IPS-18a (cell line): ENCODE data around the gene CCDC32.

Experiments used
- H3K27ac ChIP-seq: one replicate; pipeline ENCODE4 v1.5.1; 2013; ENCODE audit warnings: low read length
- H3K27me3 ChIP-seq: one replicate; pipeline ENCODE4 v1.6.1; 2013; ENCODE audit warnings: mild to moderate bottlenecking, low read length; ENCODE audit not compliant: control insufficient read depth, insufficient read depth
- H3K36me3 ChIP-seq: one replicate; pipeline ENCODE4 v1.6.1; 2013; ENCODE audit warnings: low read depth, low read length; ENCODE audit not compliant: control insufficient read depth
- H3K4me1 ChIP-seq: one replicate; pipeline ENCODE4 v1.6.1; 2013; ENCODE audit warnings: low read depth, low read length; ENCODE audit not compliant: control insufficient read depth
- H3K4me3 ChIP-seq: one replicate; pipeline ENCODE4 v1.5.1; 2013; ENCODE audit warnings: low read length
- H3K9ac ChIP-seq: one replicate; pipeline ENCODE4 v1.6.1; 2013; ENCODE audit warnings: mild to moderate bottlenecking, low read length, moderate library complexity
- H3K9me3 ChIP-seq: one replicate; pipeline ENCODE4 v1.6.1; 2013; ENCODE audit warnings: low read depth, low read length; ENCODE audit not compliant: control insufficient read depth

CCDC32 gene, protein sequence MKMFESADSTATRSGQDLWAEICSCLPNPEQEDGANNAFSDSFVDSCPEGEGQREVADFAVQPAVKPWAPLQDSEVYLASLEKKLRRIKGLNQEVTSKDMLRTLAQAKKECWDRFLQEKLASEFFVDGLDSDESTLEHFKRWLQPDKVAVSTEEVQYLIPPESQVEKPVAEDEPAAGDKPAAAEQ

DNA sequence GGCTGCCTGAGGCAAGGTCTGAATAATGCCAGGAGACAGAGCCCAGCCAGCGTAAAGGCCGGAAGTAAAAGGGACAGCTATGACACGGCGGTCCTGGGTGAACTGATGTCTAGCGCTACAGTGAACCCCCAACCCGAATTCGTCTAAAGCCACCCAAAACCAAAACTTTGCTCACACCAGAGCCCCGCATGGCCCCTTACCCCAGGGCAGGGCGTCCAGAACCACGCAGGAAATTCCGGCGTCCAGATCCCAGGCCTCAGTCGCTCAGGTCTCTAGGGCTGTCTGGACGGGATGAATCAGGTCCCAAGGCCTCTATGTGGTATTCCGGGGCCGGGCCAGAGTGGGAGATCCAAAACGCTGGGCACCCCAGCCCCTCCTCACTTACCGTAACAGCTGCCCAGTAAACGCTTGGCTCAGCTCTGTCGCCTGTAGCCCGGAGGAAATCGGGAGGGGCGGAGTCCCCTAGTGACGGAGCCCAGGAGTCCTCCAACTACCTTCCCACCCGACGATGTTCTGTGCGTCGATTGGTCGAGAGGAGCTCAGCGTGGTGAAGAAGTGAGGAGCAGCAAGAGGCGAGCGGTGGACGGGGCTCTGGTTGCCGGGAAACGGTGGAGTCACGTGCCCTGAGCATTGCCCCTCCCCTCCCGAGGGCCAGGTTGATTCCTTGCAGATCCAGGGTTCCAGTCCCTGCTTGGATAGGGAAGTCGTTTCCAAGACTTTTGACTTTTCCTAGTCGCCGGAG, at the start of gene CCDC32:
Gene CCDC32, minus strand, starts transcription at position 452 of the 742 bp plus-strand sequence. CDS start 2,027 bp downstream, outside the sequence.
- Histone ChIP-seq H3K4me1 (peaks cover 5% of the 10 kb centered on the region), H3K27ac (no peak within 1 kb of the TSS), H3K4me3 (peak within 1 kb of the TSS; percentile 89), H3K36me3 (no peaks in the 10 kb centered on the region), H3K9me3 (no peaks in the 10 kb centered on the region), H3K27me3 (no peaks in the 10 kb centered on the region), H3K9ac (peak within 1 kb of the TSS; percentile 72)

DNA sequence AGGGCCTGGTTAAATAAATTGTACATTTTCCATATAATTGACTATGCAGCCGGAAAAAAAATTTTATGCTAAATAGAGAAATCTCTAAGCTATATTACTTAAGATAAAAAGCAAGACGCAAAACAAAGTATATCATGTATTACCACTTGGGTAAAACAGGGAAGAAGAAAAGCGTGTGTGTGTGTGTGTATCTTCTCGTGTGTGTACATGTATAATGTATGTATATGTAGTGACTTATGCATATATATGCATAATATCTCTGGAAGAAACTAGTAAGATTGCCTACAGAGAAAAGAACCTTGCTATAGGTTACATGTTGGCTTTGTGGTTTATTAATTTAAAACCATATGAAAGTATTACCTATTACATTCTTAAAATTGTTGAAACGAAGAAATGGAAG, 48.2 kb upstream of the CCDC32 start:
- no peaks in the 10 kb centered on the region for H3K36me3 ChIP-seq
- H3K9ac ChIP-seq, result no peak overlapping the region
- H3K9me3 ChIP-seq, result no peaks in the 10 kb centered on the region
- no peak overlapping the region for H3K27ac ChIP-seq
- no peaks in the 10 kb centered on the region for H3K4me1 ChIP-seq
- H3K4me3 ChIP-seq, result no peak overlapping the region
- H3K27me3 ChIP-seq, result no peaks in the 10 kb centered on the region

DNA sequence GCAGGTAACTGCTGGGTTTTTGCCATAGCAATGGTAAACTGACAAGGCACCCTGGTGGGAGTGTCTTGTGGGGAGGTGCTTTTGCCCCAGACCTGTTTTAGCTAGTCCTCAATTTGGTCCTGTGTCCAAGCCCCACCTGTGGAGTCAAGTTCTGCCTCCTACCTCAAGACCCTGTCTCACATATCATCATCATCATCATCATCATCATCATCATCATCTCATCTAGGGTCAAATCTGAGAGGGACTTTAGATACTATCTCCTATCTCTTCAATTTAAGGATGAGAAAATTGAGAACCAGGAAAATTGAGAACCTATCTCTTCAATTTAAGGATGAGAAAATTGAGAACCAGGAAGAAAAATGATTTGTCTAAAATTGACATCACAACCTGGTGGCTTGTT, 39.1 kb upstream of the CCDC32 start:
- H3K4me3 ChIP-seq, result no peak overlapping the region
- no peaks in the 10 kb centered on the region for H3K27me3 ChIP-seq
- H3K4me1 ChIP-seq, result no peaks in the 10 kb centered on the region
- H3K27ac ChIP-seq, result no peak overlapping the region
- no peaks in the 10 kb centered on the region for H3K9me3 ChIP-seq
- H3K9ac ChIP-seq, result no peak overlapping the region
- peaks cover 3% of the 10 kb centered on the region for H3K36me3 ChIP-seq

DNA sequence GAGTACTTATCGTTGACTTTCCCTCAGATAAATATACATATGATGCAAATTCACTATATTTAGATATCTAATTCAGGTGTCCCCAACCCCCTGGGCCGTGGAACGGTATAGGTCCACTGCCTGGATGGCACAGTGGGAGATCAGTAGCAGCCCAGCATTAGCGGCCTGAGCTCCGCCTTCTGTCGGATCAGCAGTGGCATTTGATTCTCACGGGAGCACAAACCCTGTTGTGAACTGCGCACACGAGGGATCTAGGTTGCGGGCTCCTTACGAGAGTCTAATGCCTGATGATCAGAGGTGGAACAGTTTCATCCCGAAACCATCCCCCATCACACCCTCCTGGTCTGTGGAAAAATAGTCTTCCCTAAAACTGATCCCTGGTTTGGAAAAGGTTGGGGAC, 36.1 kb upstream of the CCDC32 start:
- Histone ChIP-seq H3K27me3 (no peaks in the 10 kb centered on the region), H3K9ac (no peak overlapping the region), H3K36me3 (no peaks in the 10 kb centered on the region), H3K9me3 (no peaks in the 10 kb centered on the region), H3K4me1 (no peaks in the 10 kb centered on the region), H3K4me3 (no peak overlapping the region), H3K27ac (no peak overlapping the region)

DNA sequence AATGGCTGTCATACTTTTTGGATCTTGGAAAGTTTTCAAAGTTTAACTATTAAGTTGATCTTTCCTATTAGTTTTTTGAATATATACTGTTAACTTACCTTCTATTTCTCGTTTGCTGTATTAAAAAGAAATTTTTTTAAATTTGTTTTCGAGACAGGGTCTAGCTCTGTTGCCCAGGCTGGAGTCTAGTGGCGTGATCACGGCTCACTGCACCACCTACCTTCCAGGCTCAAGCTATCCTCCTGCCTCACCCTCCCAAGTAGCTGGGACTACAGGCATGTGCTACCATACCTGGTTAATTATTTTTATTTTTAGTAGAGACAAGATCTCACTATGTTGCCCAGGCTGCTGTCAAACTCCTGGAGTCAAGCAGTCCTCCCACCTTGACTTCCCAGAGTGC, 33.8 kb upstream of the CCDC32 start:
- Histone ChIP-seq H3K9me3 (no peaks in the 10 kb centered on the region), H3K27me3 (no peaks in the 10 kb centered on the region), H3K4me1 (peaks cover 6% of the 10 kb centered on the region), H3K9ac (no peak overlapping the region), H3K27ac (no peak overlapping the region), H3K4me3 (no peak overlapping the region), H3K36me3 (no peaks in the 10 kb centered on the region)

DNA sequence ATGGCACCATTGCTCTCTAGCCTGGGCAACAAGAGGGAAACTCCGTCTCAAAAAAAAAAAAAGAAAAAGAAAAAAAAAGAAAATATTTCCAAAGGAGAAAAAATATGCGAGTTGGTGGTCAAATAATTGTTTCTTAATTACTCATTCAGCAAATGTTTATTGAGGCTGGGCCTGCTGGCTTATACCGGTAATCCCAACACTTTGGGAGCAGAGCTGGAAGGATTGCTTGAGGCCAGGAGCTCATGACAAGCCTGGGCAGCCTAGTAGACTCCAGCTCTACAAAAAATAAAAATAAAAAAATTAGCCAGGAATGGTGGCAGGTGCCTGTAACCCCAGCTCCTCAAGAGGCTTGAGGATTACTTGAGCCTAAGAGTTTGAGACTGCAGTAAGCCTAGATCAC, 33.3 kb upstream of the CCDC32 start:
- H3K4me3 ChIP-seq, result no peak overlapping the region
- H3K9ac ChIP-seq, result no peak overlapping the region
- H3K9me3 ChIP-seq, result no peaks in the 10 kb centered on the region
- H3K27ac ChIP-seq, result no peak overlapping the region
- no peaks in the 10 kb centered on the region for H3K27me3 ChIP-seq
- H3K4me1 ChIP-seq, result peaks cover 6% of the 10 kb centered on the region
- no peaks in the 10 kb centered on the region for H3K36me3 ChIP-seq

DNA sequence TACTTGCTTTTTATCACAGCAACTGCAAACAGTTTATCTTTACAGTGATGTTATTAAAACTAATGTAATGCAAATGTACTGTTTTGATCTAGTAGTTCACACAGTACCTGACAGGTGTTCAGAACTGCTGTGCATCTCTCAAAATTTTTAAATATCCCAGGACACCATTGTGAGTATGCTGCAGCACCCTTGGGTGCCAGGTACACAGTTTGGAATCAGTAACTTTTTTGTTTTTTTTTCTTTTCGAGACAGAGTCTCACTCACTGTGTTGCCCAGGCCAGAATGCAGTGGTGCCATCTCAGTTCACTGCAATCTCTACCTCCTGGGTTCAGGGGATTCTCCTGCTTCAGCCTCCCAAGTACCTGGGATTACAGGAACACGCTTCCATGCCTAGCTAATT, 32.2 kb upstream of the CCDC32 start:
- Histone ChIP-seq H3K36me3 (no peaks in the 10 kb centered on the region), H3K9me3 (no peaks in the 10 kb centered on the region), H3K9ac (no peak overlapping the region), H3K4me1 (peaks cover 6% of the 10 kb centered on the region), H3K27ac (no peak overlapping the region), H3K27me3 (no peaks in the 10 kb centered on the region), H3K4me3 (no peak overlapping the region)

DNA sequence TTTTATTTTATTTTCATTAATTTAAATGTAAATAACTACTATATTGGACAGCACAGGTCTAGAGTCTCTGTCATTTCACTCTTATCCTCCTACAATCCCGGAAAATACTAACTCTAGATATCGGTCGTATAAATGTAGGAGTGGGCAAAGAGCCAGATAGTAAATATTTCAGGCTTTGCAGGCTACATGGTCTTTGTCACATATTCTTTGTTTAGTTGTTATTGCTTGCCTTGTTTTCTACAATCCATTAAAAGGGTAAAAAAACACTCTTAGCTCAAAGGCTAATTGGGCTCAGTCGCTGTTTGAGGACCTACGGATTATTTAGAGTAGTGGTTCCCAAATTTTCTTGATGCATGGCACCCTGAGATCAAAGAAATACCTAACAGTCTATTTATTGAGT, 30.9 kb upstream of the CCDC32 start:
- Histone ChIP-seq H3K9me3 (no peaks in the 10 kb centered on the region), H3K4me3 (no peak overlapping the region), H3K4me1 (peaks cover 6% of the 10 kb centered on the region), H3K9ac (no peak overlapping the region), H3K27ac (no peak overlapping the region), H3K27me3 (no peaks in the 10 kb centered on the region), H3K36me3 (no peaks in the 10 kb centered on the region)

DNA sequence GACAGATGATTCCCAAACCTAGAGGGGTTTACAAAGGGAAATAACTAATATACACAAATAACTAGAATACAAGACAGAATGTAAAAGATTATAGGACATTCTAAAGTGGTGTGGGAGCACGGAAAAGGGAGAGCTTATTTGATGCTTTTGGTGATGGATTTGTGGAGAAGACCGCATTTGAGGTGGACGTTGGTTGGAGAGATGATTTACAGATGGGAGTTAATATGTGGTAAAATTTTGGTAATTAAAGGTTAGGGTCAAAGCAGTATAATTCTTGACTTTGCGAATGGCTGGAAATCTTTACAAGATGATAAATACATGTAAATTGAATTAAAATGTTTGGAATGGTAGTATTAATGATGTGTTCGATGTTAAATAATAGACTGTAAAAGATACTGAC, 30.4 kb upstream of the CCDC32 start:
- Histone ChIP-seq H3K27me3 (no peaks in the 10 kb centered on the region), H3K4me1 (peaks cover 6% of the 10 kb centered on the region), H3K4me3 (peak overlapping the region; percentile 93), H3K27ac (no peak overlapping the region), H3K9me3 (no peaks in the 10 kb centered on the region), H3K36me3 (no peaks in the 10 kb centered on the region), H3K9ac (peak overlapping the region; percentile 93)

DNA sequence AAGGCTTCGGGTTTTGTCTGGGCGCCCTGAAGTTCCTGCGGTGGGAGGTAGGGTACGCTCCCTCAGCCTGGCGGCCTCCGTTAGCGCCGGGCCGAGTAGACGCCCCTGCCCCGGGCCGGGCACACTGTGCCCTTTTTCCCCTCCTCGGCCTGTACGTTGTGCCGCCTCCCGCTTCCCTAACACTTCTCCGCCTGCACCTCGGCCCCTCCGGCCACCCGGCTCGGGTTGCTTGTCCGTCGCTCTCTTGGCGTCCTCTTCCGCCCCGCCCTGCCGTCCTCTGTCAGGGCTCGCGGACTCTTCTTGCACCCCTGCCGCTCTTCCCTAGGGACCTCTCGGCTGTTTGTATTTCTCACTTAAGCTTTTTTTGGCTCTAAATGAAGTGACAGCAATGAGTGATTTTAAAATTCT, 29.6 kb upstream of the CCDC32 start:
- Histone ChIP-seq H3K9me3 (no peaks in the 10 kb centered on the region), H3K27me3 (no peaks in the 10 kb centered on the region), H3K36me3 (no peaks in the 10 kb centered on the region), H3K9ac (peak overlapping the region; percentile 93), H3K4me1 (peaks cover 6% of the 10 kb centered on the region), H3K27ac (peak overlapping the region; percentile 94), H3K4me3 (peak overlapping the region; percentile 93)

DNA sequence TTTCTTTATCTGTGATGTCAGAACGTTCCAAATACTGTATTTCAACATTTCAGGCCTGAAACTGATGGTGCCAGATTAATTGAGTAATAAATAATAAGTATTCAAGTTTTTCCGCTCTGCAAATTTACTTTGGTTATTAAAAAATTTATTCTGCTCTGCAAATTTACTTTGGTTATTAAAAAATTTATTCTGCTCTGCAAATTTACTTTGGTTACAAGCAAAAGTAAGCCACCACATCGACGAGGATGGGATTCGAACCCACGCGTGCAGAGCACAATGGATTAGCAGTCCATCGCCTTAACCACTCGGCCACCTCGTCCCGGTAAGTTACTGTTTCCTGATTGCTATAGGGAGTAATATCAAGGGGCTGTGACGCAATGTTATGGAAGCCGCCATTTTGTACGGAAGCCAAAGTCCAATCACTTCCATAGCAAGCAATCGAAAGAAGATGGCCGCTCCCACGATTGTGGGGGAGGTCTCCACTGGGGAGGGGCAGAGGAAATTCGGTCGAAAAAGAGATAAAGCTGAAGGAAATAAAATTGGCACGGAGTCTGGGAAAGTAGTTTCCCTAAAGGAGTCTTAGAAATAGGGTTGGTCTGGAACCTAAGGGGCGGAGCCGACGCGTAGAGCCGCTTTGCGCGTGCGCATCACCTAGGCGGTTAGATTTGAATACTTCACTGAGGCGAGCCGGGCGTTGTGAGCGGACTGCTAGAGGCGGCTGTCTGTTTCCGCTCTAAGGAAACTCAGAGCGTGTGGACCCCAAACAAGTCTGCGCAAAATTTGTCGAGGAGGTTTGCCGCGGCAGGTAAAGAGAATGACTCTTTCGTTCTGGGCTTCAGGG, 29.0 kb upstream of the CCDC32 start, which contains the start of gene KNL1:
Gene KNL1, plus strand, starts transcription at position 662 of the 841 bp plus-strand sequence. CDS start 8,683 bp downstream, outside the sequence.
- Histone ChIP-seq H3K9me3 (no peaks in the 10 kb centered on the region), H3K4me3 (peak within 1 kb of the TSS; percentile 93), H3K36me3 (no peaks in the 10 kb centered on the region), H3K27me3 (no peaks in the 10 kb centered on the region), H3K9ac (peak within 1 kb of the TSS; percentile 93), H3K27ac (peak within 1 kb of the TSS; percentile 94), H3K4me1 (peaks cover 6% of the 10 kb centered on the region)
